Panc1 (cell line): ENCODE results near the gene MICAL2.

Experiments used
- POLR2AphosphoS5 ChIP-seq: IDR thresholded peaks from 2 replicates; pipeline ENCODE4 v1.6.1; 2012; ENCODE audit warnings: mild to moderate bottlenecking, low read depth, low read length, moderate library complexity
- SIN3A ChIP-seq: IDR thresholded peaks from 2 replicates; pipeline ENCODE4 v1.6.1; 2012; ENCODE audit warnings: low read depth, mild to moderate bottlenecking, low read length, moderate library complexity, borderline replicate concordance; ENCODE audit not compliant: insufficient read depth
- TCF7L2 ChIP-seq: IDR thresholded peaks from 2 replicates; pipeline ENCODE4 v1.6.1; 2011; ENCODE audit warnings: mild to moderate bottlenecking, low read depth, low read length, inconsistent platforms
- TF ChIP-seq, protein P1 (sequence below): fragments of 450-650 bp; IDR thresholded peaks from 2 replicates; pipeline ENCODE4 v1.5.1; 2017; ENCODE audit warnings: mild to moderate bottlenecking
- TF ChIP-seq, protein P2 (sequence below), 2 experiments: IDR thresholded peaks; 2 replicates each; pipeline ENCODE4 v1.6.1; 2011 to 2012; ENCODE audit warnings: low read depth in 2 of 2, control low read depth in 1 of 2, low read length in 1 of 2, mild to moderate bottlenecking in 1 of 2, moderate library complexity in 1 of 2; ENCODE audit not compliant: insufficient read depth in 1 of 2

DNA sequence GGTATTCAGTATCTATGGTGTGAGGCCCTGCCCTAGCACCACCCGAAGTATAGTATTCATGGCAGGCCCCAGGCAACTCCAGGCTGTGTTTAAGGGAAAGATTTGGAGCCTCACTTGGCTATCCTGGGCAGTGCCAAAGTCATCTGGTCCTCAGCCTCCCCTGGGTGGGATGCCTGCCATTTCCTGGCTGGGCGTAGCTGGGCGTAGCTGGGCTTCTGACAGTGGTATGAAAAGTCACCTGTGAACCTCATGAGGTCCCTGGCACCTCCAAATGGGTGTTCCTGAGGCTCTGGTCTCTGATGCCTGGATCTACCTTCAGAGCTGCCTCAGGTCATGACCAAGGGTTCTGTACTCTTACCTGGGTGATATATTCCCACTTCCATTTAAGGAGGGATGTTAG, 154.0 kb downstream of the MICAL2 start:
- TF ChIP-seq, protein P1, sequence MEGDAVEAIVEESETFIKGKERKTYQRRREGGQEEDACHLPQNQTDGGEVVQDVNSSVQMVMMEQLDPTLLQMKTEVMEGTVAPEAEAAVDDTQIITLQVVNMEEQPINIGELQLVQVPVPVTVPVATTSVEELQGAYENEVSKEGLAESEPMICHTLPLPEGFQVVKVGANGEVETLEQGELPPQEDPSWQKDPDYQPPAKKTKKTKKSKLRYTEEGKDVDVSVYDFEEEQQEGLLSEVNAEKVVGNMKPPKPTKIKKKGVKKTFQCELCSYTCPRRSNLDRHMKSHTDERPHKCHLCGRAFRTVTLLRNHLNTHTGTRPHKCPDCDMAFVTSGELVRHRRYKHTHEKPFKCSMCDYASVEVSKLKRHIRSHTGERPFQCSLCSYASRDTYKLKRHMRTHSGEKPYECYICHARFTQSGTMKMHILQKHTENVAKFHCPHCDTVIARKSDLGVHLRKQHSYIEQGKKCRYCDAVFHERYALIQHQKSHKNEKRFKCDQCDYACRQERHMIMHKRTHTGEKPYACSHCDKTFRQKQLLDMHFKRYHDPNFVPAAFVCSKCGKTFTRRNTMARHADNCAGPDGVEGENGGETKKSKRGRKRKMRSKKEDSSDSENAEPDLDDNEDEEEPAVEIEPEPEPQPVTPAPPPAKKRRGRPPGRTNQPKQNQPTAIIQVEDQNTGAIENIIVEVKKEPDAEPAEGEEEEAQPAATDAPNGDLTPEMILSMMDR, result no peak
- no peak for TF ChIP-seq POLR2AphosphoS5
- TF ChIP-seq, protein P2, sequence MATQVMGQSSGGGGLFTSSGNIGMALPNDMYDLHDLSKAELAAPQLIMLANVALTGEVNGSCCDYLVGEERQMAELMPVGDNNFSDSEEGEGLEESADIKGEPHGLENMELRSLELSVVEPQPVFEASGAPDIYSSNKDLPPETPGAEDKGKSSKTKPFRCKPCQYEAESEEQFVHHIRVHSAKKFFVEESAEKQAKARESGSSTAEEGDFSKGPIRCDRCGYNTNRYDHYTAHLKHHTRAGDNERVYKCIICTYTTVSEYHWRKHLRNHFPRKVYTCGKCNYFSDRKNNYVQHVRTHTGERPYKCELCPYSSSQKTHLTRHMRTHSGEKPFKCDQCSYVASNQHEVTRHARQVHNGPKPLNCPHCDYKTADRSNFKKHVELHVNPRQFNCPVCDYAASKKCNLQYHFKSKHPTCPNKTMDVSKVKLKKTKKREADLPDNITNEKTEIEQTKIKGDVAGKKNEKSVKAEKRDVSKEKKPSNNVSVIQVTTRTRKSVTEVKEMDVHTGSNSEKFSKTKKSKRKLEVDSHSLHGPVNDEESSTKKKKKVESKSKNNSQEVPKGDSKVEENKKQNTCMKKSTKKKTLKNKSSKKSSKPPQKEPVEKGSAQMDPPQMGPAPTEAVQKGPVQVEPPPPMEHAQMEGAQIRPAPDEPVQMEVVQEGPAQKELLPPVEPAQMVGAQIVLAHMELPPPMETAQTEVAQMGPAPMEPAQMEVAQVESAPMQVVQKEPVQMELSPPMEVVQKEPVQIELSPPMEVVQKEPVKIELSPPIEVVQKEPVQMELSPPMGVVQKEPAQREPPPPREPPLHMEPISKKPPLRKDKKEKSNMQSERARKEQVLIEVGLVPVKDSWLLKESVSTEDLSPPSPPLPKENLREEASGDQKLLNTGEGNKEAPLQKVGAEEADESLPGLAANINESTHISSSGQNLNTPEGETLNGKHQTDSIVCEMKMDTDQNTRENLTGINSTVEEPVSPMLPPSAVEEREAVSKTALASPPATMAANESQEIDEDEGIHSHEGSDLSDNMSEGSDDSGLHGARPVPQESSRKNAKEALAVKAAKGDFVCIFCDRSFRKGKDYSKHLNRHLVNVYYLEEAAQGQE (IDR thresholded peaks at IDR 0.05; ENCODE audit: insufficient read depth in 1 of 2, low read depth in 2 of 2, low read length in 1 of 2), result no peak
- TF ChIP-seq SIN3A, result no peak
- no peak for TF ChIP-seq TCF7L2
